Measurements from ENCODE around the gene CASZ1.

DNA sequence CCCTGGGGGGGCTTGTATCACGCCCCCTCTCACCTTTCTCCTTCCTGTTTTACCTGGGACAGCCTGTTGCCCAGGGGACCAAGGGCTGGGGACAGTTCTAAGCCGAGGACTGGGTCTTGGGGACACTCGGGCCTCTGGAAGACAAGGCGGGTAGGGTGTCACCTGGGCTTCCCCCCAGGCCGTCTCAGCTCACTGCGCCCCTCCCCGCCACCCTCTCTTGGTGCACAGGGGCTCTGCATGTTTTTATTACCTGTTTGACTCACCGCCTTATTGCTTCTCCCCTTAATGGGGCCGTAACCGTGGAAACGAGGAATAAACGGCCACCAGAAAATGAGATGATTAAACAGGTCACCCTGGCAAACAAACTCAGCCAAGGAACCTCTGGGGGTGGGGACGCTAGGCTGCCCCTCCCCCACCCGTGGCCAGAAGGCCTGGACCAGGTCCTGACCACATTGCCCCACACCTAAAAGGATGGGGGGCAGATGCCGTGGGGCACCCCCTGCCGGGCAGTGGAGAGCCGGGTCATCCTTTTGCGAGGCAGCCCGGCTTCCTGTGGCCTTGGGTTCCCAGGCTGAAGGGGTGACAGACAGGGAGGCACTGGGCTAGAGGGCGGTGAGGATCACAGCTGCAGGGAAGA is 109.9 kb downstream of the CASZ1 start:
- no peak for TF ChIP-seq POLR2A (IDR thresholded peaks at IDR 0.05)
- TF ChIP-seq CTCF (IDR thresholded peaks at IDR 0.05), result no peak

All from testis (tissue), 2 donors.